Neural cell (in vitro differentiated cells): ENCODE data around the gene UGGT1.

Experiments used
- CTCF ChIP-seq: fragments of 450-650 bp; IDR thresholded peaks from 2 replicates; pipeline ENCODE4 v1.5.1; 2014; ENCODE audit warnings: antibody characterized with exemption, mild to moderate bottlenecking, moderate library complexity; ENCODE audit not compliant: poor library complexity, severe bottlenecking
- EP300 ChIP-seq: fragments of 450-650 bp; conservative IDR thresholded peaks from 2 replicates; pipeline ENCODE4 v1.6.1; 2014; ENCODE audit warnings: antibody characterized with exemption, mild to moderate bottlenecking, moderate library complexity; ENCODE audit not compliant: poor library complexity, severe bottlenecking
- POLR2AphosphoS5 ChIP-seq: IDR thresholded peaks from 2 replicates; pipeline ENCODE4 v1.6.1; 2012
- REST ChIP-seq: IDR thresholded peaks from 2 replicates; pipeline ENCODE4 v1.6.1; 2012; ENCODE audit warnings: borderline replicate concordance

- TF ChIP-seq REST (no peak), EP300 (no peak), CTCF (no peak), POLR2AphosphoS5 (no peak)
Measured at GRCh38 chr2:128054104-128054885, 36.7 kb upstream of the UGGT1 start.
